IMR-90 (cell line): ENCODE measurements around the gene FMO5. TPM values are rescaled to one million over a fixed set of nuclear protein-coding genes. Genes with fewer than 3 reads are reported as not detected.

ENCODE experiments used
- ATAC-seq: fragments of 200-7000 bp; cut with Tn5 transposase; 2 replicates; pipeline ENCODE4 v1.9.1; 2020; ENCODE audit warnings: low read depth, mild to moderate bottlenecking, moderate library complexity
- BruUV-seq: library from RNA; stranded (reverse); fragments of 400-500 nt; replicated peaks from 2 replicates; lab custom pipeline; 2021; lab: Mats Ljungman, UMichigan
- CTCF ChIA-PET: fragments of 300-600 bp; formaldehyde crosslinking; extraction: SDS; loops from one replicate; lab custom pipeline; 2021; ENCODE audit warnings: antibody characterized with exemption; lab: Yijun Ruan, JAX
- POLR2A ChIA-PET: fragments of 300-600 bp; sonication (Branson Sonifier 250); formaldehyde crosslinking; loops from one replicate; lab custom pipeline; 2022; ENCODE audit warnings: antibody characterized with exemption; ENCODE audit not compliant: unreplicated experiment; lab: Charles Lee
- DNase-seq: peaks from one replicate; pipeline ENCODE4 v3.0.0; 2013
- H2AFZ ChIP-seq: replicated peaks from 2 replicates; pipeline ENCODE3; 2013; ENCODE audit warnings: low read length, mild to moderate bottlenecking; ENCODE audit not compliant: poor library complexity
- H2AK5ac ChIP-seq: 2 replicates; pipeline ENCODE4 v1.6.1; 2013; ENCODE audit warnings: low read depth, low read length, inconsistent platforms
- H2AK9ac ChIP-seq: replicated peaks from 2 replicates; pipeline ENCODE3; 2013; ENCODE audit warnings: mild to moderate bottlenecking, low read depth, low read length, moderate library complexity; ENCODE audit not compliant: poor library complexity
- H2BK120ac ChIP-seq: 2 replicates; pipeline ENCODE4 v1.6.1; 2013; ENCODE audit warnings: low read depth, low read length, inconsistent platforms
- H2BK15ac ChIP-seq: 3 replicates; pipeline ENCODE4 v1.6.1; 2013; ENCODE audit warnings: low read depth, low read length, inconsistent platforms
- H2BK20ac ChIP-seq: 2 replicates; pipeline ENCODE4 v1.6.1; 2013; ENCODE audit warnings: low read depth, mild to moderate bottlenecking, inconsistent platforms, low read length, moderate library complexity
- H2BK5ac ChIP-seq: 2 replicates; pipeline ENCODE4 v1.6.1; 2013; ENCODE audit warnings: mild to moderate bottlenecking, low read depth, low read length, inconsistent platforms; ENCODE audit not compliant: poor library complexity, severe bottlenecking
- H3K14ac ChIP-seq: replicated peaks from 2 replicates; pipeline ENCODE4 v1.6.1; 2013; ENCODE audit warnings: low read depth, low read length, inconsistent platforms
- H3K18ac ChIP-seq: 2 replicates; pipeline ENCODE4 v1.6.1; 2013; ENCODE audit warnings: low read depth, low read length, control low read depth
- H3K23ac ChIP-seq: 2 replicates; pipeline ENCODE4 v1.6.1; 2013; ENCODE audit warnings: low read depth, low read length, inconsistent platforms
- H3K27ac ChIP-seq: 2 replicates; pipeline ENCODE4 v1.5.1; 2013; ENCODE audit warnings: mild to moderate bottlenecking, control low read depth, low read length; ENCODE audit not compliant: insufficient read depth
- H3K27me3 ChIP-seq: 2 replicates; pipeline ENCODE4 v1.6.1; 2013; ENCODE audit warnings: low read length; ENCODE audit not compliant: control insufficient read depth, insufficient read depth
- H3K36me3 ChIP-seq: 2 replicates; pipeline ENCODE4 v1.6.1; 2013; ENCODE audit warnings: low read length, mixed read lengths; ENCODE audit not compliant: control insufficient read depth, insufficient read depth
- H3K4ac ChIP-seq: 2 replicates; pipeline ENCODE4 v1.6.1; 2013; ENCODE audit warnings: low read depth, low read length, inconsistent platforms
- H3K4me1 ChIP-seq: 2 replicates; pipeline ENCODE4 v1.6.1; 2013; ENCODE audit warnings: low read length, mixed read lengths; ENCODE audit not compliant: control insufficient read depth, insufficient read depth
- H3K4me2 ChIP-seq: 2 replicates; pipeline ENCODE4 v1.6.1; 2013; ENCODE audit warnings: low read depth, mild to moderate bottlenecking, control low read depth, low read length, moderate library complexity
- H3K4me3 ChIP-seq: 2 replicates; pipeline ENCODE4 v1.5.1; 2013; ENCODE audit warnings: low read depth, mild to moderate bottlenecking, control low read depth, low read length, moderate library complexity; ENCODE audit not compliant: insufficient read depth
- H3K56ac ChIP-seq: 2 replicates; pipeline ENCODE4 v1.6.1; 2013; ENCODE audit warnings: low read length, inconsistent platforms; ENCODE audit not compliant: insufficient read depth; ENCODE audit errors: extremely low read depth
- H3K79me1 ChIP-seq, 2 experiments: 2 replicates each; pipeline ENCODE4 v1.6.1; 2013; ENCODE audit warnings: low read length in 2 of 2, inconsistent platforms in 1 of 2, low read depth in 1 of 2
- H3K9ac ChIP-seq: 2 replicates; pipeline ENCODE4 v1.6.1; 2013; ENCODE audit warnings: low read depth, low read length, control low read depth
- H3K9me1 ChIP-seq: 2 replicates; pipeline ENCODE4 v1.6.1; 2013; ENCODE audit warnings: low read length, inconsistent platforms; ENCODE audit not compliant: insufficient read depth
- H3K9me3 ChIP-seq: 2 replicates; pipeline ENCODE4 v1.6.1; 2013; ENCODE audit warnings: low read length; ENCODE audit not compliant: control insufficient read depth, insufficient read depth
- H4K20me1 ChIP-seq: 2 replicates; pipeline ENCODE4 v1.6.1; 2013; ENCODE audit warnings: low read length, inconsistent platforms; ENCODE audit not compliant: insufficient read depth
- H4K5ac ChIP-seq: 2 replicates; pipeline ENCODE4 v1.6.1; 2013; ENCODE audit warnings: mild to moderate bottlenecking, low read depth, low read length, control low read depth
- H4K8ac ChIP-seq, 2 experiments: 2 replicates each; pipeline ENCODE4 v1.6.1; 2013; ENCODE audit warnings: low read depth in 2 of 2, low read length in 2 of 2, control low read depth in 1 of 2, inconsistent platforms in 1 of 2
- H4K91ac ChIP-seq: 2 replicates; pipeline ENCODE4 v1.6.1; 2013; ENCODE audit warnings: low read depth, low read length, inconsistent platforms; ENCODE audit not compliant: insufficient read depth
- BHLHE40 ChIP-seq: fragments of 150-350 bp; IDR thresholded peaks from 2 replicates; pipeline ENCODE4 v1.6.1; 2016; ENCODE audit warnings: mild to moderate bottlenecking, low read depth, low read length
- CEBPB ChIP-seq: IDR thresholded peaks from 2 replicates; pipeline ENCODE4 v1.6.1; 2012; ENCODE audit warnings: low read depth, low read length, improper control_type of control experiment
- CHD1 ChIP-seq: IDR thresholded peaks from 2 replicates; pipeline ENCODE4 v1.6.1; 2012; ENCODE audit warnings: low read depth, low read length, improper control_type of control experiment
- CTCF ChIP-seq: conservative IDR thresholded peaks from 2 replicates; pipeline ENCODE4 v1.5.1; 2012; ENCODE audit warnings: mild to moderate bottlenecking, low read depth, low read length, improper control_type of control experiment
- ELK1 ChIP-seq: fragments of 150-350 bp; IDR thresholded peaks from 2 replicates; pipeline ENCODE4 v1.6.1; 2016; ENCODE audit warnings: low read depth, mild to moderate bottlenecking, low read length, moderate library complexity, borderline replicate concordance
- MAFK ChIP-seq: IDR thresholded peaks from 2 replicates; pipeline ENCODE4 v1.6.1; 2012; ENCODE audit warnings: low read depth, low read length, improper control_type of control experiment
- MXI1 ChIP-seq: IDR thresholded peaks from 2 replicates; pipeline ENCODE4 v1.6.1; 2012; ENCODE audit warnings: low read depth, mild to moderate bottlenecking, low read length, moderate library complexity, borderline replicate concordance
- NFE2L2 ChIP-seq: fragments of 150-350 bp; IDR thresholded peaks from 2 replicates; pipeline ENCODE4 v1.6.1; 2016; ENCODE audit warnings: low read depth, mild to moderate bottlenecking, low read length
- RAD21 ChIP-seq: IDR thresholded peaks from 2 replicates; pipeline ENCODE4 v1.6.1; 2012; ENCODE audit warnings: low read length, improper control_type of control experiment
- RCOR1 ChIP-seq: IDR thresholded peaks from 2 replicates; pipeline ENCODE4 v1.6.1; 2012; ENCODE audit warnings: mild to moderate bottlenecking, low read length, improper control_type of control experiment; ENCODE audit not compliant: insufficient replicate concordance
- SMC3 ChIP-seq: fragments of 150-350 bp; IDR thresholded peaks from 2 replicates; pipeline ENCODE4 v1.6.1; 2016; ENCODE audit warnings: low read depth, mild to moderate bottlenecking, antibody characterized with exemption, low read length, moderate library complexity
- whole genome bisulfite sequencing, 2 experiments: methylation state at CpG; one replicate each; pipeline versions ENCODE4 v1.1.5 to v1.1.7; 2013; ENCODE audit warnings: missing lambda C conversion rate in 2 of 2; ENCODE audit not compliant: insufficient read length in 1 of 2; ENCODE audit errors: extremely low coverage in 2 of 2; 5-methylcytosine and 5-hydroxymethylcytosine counted together
- dilution Hi-C: fragments of 300-500 bp; cut with HindIII; formaldehyde crosslinking; loops from one replicate; pipeline ENCODE4 v1.14.3; 2018; ENCODE audit warnings: low sequenced_read_pairs; ENCODE audit not compliant: unreplicated experiment
- in situ Hi-C: fragments of 300-500 bp; cut with MboI; formaldehyde crosslinking; loops from 3 replicates; pipeline ENCODE4 v1.14.3; 2019; ENCODE audit warnings: low sequenced_read_pairs, inconsistent platforms, mixed read lengths
- intact Hi-C: fragments of 100-400 bp; cut with micrococcal nuclease; formaldehyde crosslinking; loops from 2 replicates; pipeline ENCODE4 v1.10.0; 2022
- polyA plus RNA-seq, 3 experiments: library from polyadenylated mRNA; depleted of rRNA; stranded (reverse); fragments of >200 nt; gene quantifications; 2 replicates each; pipeline ENCODE4 v1.2.3, GENCODE V29; 2012; ENCODE audit warnings: low replicate concordance in 1 of 3
- total RNA-seq: library from RNA; depleted of rRNA; stranded (reverse); fragments of >200 nt; gene quantifications from 2 replicates; pipeline ENCODE4 v1.2.3, GENCODE V29; 2012
- TF ChIP-seq, protein P1 (sequence below): fragments of 150-350 bp; IDR thresholded peaks from 2 replicates; pipeline ENCODE4 v1.6.1; 2017; ENCODE audit warnings: mild to moderate bottlenecking, antibody characterized with exemption, low read length, low read depth

Gene FMO5
- total and polyA plus RNA-seq, 2 of the 4 experiments (the other 2 are of a cell fraction), result 0.36 to 0.51 TPM

DNA sequence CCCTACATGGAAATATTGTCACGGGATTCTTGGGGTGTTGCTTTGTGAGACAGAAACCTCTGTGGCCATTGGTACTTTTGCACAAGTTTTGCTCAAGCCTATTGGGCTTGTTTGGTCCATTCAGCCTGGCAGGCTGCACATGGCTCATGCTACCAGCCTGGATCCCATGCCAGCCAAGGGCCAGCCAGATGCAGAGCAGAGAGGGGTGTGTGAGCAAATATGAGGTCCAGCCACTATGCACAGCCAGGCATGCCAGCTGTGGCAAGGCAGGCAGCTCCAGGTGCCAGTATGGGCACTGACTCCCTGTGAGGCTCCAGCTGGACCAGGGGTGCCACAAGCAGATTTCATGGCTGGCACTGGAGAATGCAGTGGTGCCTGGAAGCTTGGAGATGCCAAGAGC is 10.7 kb upstream of the FMO5 start:
- Histone ChIP-seq H3K4me1 (no peaks in the 10 kb centered on the region), H3K4me3 (no peak overlapping the region), H3K18ac (no peak overlapping the region), H2BK5ac (no peak overlapping the region), H2AFZ (no peak overlapping the region), H4K5ac (no peak overlapping the region), H3K23ac (no peak overlapping the region), H3K9me1 (no peaks in the 10 kb centered on the region), H2BK20ac (no peak overlapping the region), H4K91ac (no peak overlapping the region), H3K4me2 (no peak overlapping the region), H2AK9ac (no peak overlapping the region), H3K4ac (no peak overlapping the region), H2AK5ac (no peak overlapping the region), H3K79me1 (no peaks in the 10 kb centered on the region), H4K8ac (no peak overlapping the region), H3K56ac (no peak overlapping the region), H3K27me3 (no peaks in the 10 kb centered on the region), H3K9me3 (no peaks in the 10 kb centered on the region), H3K36me3 (no peaks in the 10 kb centered on the region), H3K9ac (no peak overlapping the region), H2BK120ac (no peak overlapping the region), H4K20me1 (no peaks in the 10 kb centered on the region), H3K14ac (no peak overlapping the region), H2BK15ac (no peak overlapping the region), H3K27ac (no peak overlapping the region)
- WGBS, 2 experiments, result no CpG with 5 or more reads among the region's 1 CpG
- BruUV-seq, result no TSS peak
- ChIA-PET POLR2A (no interaction called here), CTCF (no interaction called here)
- DNase-seq (no peak), ATAC-seq (no peak)
- in situ Hi-C loops (no loop called here), intact Hi-C loops (no loop called here), dilution Hi-C loops (no loop called here)
- TF ChIP-seq MXI1, result no peak
- TF ChIP-seq NFE2L2, result no peak
- no peak for TF ChIP-seq CTCF
- TF ChIP-seq MAFK, result no peak
- TF ChIP-seq RCOR1, result no peak
- TF ChIP-seq SMC3, result no peak
- no peak for TF ChIP-seq RAD21
- TF ChIP-seq CEBPB, result no peak
- TF ChIP-seq CHD1, result no peak
- TF ChIP-seq, protein P1, sequence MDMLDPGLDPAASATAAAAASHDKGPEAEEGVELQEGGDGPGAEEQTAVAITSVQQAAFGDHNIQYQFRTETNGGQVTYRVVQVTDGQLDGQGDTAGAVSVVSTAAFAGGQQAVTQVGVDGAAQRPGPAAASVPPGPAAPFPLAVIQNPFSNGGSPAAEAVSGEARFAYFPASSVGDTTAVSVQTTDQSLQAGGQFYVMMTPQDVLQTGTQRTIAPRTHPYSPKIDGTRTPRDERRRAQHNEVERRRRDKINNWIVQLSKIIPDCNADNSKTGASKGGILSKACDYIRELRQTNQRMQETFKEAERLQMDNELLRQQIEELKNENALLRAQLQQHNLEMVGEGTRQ, result no peak
- TF ChIP-seq ELK1, result no peak
- no peak for TF ChIP-seq BHLHE40
